HFF-Myc (cell line): ENCODE measurements around the gene NDUFA11.
"Not testable (repeated sequence)": the region's sequence is repeated elsewhere in the genome, so short reads cannot be mapped to it uniquely, and the experiment has no call there.

Experiments used
- DNase-seq: peaks from one replicate; pipeline ENCODE4 v3.0.0-alpha.2; 2011; ENCODE audit warnings: low read depth; ENCODE audit errors: extremely low read depth
- H3K4me3 ChIP-seq: replicated peaks from 2 replicates; pipeline ENCODE4 v1.5.1; 2011; ENCODE audit warnings: low read depth, mild to moderate bottlenecking, control low read depth, low read length
- TF ChIP-seq, protein P1 (sequence below): IDR thresholded peaks from 2 replicates; pipeline ENCODE4 v1.5.1; 2012; ENCODE audit warnings: mild to moderate bottlenecking, low read depth, low read length, control low read depth; ENCODE audit errors: missing control alignments

NDUFA11 gene

GRCh38 chr19:5865772-5866171, 37.8 kb downstream of the NDUFA11 start:
- TF ChIP-seq, protein P1, sequence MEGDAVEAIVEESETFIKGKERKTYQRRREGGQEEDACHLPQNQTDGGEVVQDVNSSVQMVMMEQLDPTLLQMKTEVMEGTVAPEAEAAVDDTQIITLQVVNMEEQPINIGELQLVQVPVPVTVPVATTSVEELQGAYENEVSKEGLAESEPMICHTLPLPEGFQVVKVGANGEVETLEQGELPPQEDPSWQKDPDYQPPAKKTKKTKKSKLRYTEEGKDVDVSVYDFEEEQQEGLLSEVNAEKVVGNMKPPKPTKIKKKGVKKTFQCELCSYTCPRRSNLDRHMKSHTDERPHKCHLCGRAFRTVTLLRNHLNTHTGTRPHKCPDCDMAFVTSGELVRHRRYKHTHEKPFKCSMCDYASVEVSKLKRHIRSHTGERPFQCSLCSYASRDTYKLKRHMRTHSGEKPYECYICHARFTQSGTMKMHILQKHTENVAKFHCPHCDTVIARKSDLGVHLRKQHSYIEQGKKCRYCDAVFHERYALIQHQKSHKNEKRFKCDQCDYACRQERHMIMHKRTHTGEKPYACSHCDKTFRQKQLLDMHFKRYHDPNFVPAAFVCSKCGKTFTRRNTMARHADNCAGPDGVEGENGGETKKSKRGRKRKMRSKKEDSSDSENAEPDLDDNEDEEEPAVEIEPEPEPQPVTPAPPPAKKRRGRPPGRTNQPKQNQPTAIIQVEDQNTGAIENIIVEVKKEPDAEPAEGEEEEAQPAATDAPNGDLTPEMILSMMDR = no peak
- DNase-seq = no peak
- H3K4me3 ChIP-seq = no peak overlapping the region

DNA sequence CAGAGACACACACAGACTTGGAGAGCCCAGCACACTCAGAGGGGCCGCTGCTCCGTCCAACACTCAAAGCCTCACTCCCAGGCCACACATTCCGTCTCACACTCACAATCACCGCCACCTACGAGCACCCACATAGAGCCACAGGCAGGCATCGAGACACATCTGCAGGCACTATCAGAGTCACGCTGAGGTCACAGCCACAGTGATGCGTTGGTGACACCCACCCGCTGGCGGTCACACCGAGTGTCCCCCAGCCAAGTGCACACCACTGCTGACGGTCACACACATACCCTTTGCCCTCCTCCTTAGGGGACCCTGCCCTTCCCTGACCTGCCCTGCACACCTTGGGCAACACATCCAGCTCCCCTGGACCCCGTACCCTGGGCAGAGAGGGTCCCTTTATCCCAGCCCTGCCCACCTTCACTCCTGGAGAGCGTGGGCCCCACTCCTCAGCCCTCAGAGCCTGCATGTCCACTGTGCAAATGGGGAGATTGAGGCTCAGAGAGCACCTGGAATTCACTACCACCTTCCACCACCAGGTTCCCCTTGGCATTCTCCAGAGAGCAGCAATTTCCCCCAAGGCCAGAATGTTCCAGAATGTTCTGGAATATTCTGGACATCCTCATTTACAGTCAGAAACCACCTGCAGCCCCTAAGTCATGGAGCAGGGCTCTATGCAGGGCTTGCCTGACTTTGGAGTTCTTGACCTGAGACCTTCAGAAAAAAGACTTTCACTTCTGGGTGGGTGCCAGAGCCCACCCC, 38.7 kb downstream of the NDUFA11 start:
- DNase-seq = no peak
- TF ChIP-seq, protein P1 = no peak

GRCh38 chr19:5864013-5864720, 39.4 kb downstream of the NDUFA11 start:
- DNase-seq = no peak
- no peak overlapping the region for H3K4me3 ChIP-seq
- TF ChIP-seq, protein P1 = no peak

More for the DNA sequence above, 38.7 kb downstream of the NDUFA11 start:
- no peak overlapping the region for H3K4me3 ChIP-seq

DNA sequence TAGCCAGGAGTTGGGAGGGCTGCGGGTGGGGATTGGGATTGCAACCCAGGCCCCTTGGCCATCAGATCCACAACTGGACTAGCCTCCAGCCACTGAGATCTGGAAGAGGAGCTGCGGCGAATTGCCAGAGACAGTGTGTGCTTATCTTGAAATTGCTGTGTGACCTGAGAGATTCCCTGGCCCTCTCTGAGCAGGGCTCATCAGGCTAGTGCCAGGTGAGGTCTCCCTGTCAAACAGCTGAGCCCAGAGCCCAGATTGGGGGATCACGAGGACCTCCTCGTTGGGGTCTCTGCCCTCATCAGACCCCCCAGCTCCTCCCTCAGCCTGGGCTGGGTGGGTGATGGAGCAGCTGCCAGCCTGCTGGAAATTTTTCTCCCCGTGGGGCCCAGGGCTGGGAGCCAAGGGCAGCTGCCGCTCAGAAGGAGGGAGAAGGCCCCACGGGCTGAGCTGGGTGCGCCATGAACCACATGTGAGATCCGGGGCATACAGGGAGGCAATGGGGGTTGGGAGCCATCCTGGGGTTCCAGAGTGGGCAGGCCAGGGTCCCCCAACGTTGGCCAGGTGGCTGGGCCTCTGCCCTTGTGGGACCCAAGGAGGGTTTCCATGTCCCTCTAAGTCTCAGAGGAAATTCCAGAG, 40.4 kb downstream of the NDUFA11 start:
- no peak for DNase-seq
- H3K4me3 ChIP-seq = no peak overlapping the region
- TF ChIP-seq, protein P1 = no peak

- DNase-seq = no peak
- TF ChIP-seq, protein P1 = no peak
Measured at GRCh38 chr19:5857203-5858081, 46.1 kb downstream of the NDUFA11 start.

DNA sequence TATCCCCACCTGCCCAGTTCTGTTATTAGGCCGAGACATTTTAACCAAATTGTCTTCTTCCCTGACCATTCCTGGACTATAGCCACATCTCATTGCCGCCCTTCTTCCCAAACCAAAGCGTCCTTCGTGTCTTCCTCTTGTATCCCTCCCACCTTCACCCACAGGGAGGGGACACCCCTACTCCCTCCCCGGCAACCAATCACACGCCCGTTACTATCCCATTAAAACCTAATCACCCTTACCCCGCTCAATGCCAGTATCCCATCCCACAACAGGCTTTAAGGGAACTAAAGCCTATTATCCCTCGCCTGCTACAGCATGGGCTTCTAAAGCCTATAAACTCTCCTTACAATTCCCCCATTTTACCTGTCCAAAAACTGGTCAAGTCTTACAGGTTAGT, 48.4 kb downstream of the NDUFA11 start:
- not testable (repeated sequence) for H3K4me3 ChIP-seq, DNase-seq

More at GRCh38 chr19:5857203-5858081, 46.1 kb downstream of the NDUFA11 start:
- no peak overlapping the region for H3K4me3 ChIP-seq

DNA sequence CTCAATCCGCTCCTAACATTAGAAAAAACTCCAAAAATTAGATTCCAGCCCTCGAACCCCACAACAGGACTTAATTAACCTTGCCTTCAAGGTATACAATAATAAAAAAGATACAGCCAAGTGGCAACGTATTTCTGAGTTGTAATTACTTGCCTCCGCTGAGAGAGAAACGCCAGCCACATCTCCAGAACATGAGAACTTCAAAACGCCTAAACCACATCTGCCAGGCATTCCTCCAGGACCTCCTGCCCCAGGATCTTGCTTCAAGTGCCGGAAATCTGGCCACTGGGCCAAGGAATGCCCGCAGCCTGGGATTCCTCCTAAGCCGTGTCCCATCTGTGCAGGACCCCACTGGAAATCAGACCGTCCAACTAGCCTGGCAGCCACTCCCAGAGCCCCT, 49.5 kb downstream of the NDUFA11 start:
- H3K4me3 ChIP-seq, DNase-seq: not testable (repeated sequence)
